Activated CD8-positive, alpha-beta memory T cell treated with anti-CD3 and anti-CD28 coated beads, Interleukin-2, amount 50 U/mL, for 1 hour (primary cell): Measurements from ENCODE around the gene SLC22A3.
A peak's percentile ranks its signal among the peaks of the same experiment; 100 is the strongest.
"Not testable (repeated sequence)": the region's sequence is repeated elsewhere in the genome, so short reads cannot be mapped to it uniquely, and the experiment has no call there.

Experiments
- DNase-seq: peaks from one replicate; pipeline ENCODE4 v3.0.0-alpha.2; 2020; ENCODE audit errors: extremely low read depth

SLC22A3 gene

GRCh38 chr6:160442151-160442550 lies 94.0 kb downstream of the SLC22A3 start:
- DNase-seq = no peak

- DNase-seq = no peak
Measured at GRCh38 chr6:160445130-160445529, 97.0 kb downstream of the SLC22A3 start.

- DNase-seq = no peak
Measured at GRCh38 chr6:160447350-160447749, 99.2 kb downstream of the SLC22A3 start.

- DNase-seq = not testable (repeated sequence)
Measured at GRCh38 chr6:160449787-160450186, 101.6 kb downstream of the SLC22A3 start.

- no peak for DNase-seq
Measured at GRCh38 chr6:160450849-160451248, 102.7 kb downstream of the SLC22A3 start.

- no peak for DNase-seq
Measured at GRCh38 chr6:160454303-160454702, 106.1 kb downstream of the SLC22A3 start.

GRCh38 chr6:160455081-160455480 lies 106.9 kb downstream of the SLC22A3 start:
- DNase-seq = no peak

GRCh38 chr6:160455541-160456213 lies 107.5 kb downstream of the SLC22A3 start:
- DNase-seq = peak; percentile 23

GRCh38 chr6:160456214-160456546 lies 108.0 kb downstream of the SLC22A3 start:
- no peak for DNase-seq

GRCh38 chr6:160457823-160458222 lies 109.6 kb downstream of the SLC22A3 start:
- DNase-seq = no peak

- DNase-seq = no peak
Measured at GRCh38 chr6:160461641-160462040, 113.5 kb downstream of the SLC22A3 start.

- DNase-seq = no peak
Measured at GRCh38 chr6:160462116-160462515, 113.9 kb downstream of the SLC22A3 start.

GRCh38 chr6:160462551-160463109 lies 114.5 kb downstream of the SLC22A3 start:
- DNase-seq = no peak

- DNase-seq = no peak
Measured at GRCh38 chr6:160464744-160465143, 116.6 kb downstream of the SLC22A3 start.

- not testable (repeated sequence) for DNase-seq
Measured at GRCh38 chr6:160467261-160467871, 119.2 kb downstream of the SLC22A3 start.

- no peak for DNase-seq
Measured at GRCh38 chr6:160469153-160469552, 121.0 kb downstream of the SLC22A3 start.

GRCh38 chr6:160476056-160476455 lies 127.9 kb downstream of the SLC22A3 start:
- DNase-seq = not testable (repeated sequence)

GRCh38 chr6:160477072-160477471 lies 128.9 kb downstream of the SLC22A3 start:
- not testable (repeated sequence) for DNase-seq

GRCh38 chr6:160477901-160478300 lies 129.7 kb downstream of the SLC22A3 start:
- DNase-seq = no peak

GRCh38 chr6:160487116-160487515 lies 138.9 kb downstream of the SLC22A3 start:
- no peak for DNase-seq

GRCh38 chr6:160489091-160489490 lies 140.9 kb downstream of the SLC22A3 start:
- no peak for DNase-seq

GRCh38 chr6:160494576-160494975 lies 146.4 kb downstream of the SLC22A3 start:
- DNase-seq = no peak

GRCh38 chr6:160500639-160501038 lies 152.5 kb downstream of the SLC22A3 start:
- no peak for DNase-seq
